Measurements from ENCODE around the gene ANO2.
"Not testable (repeated sequence)": the region's sequence is repeated elsewhere in the genome, so short reads cannot be mapped to it uniquely, and the experiment has no call there.

ANO2 gene

DNA sequence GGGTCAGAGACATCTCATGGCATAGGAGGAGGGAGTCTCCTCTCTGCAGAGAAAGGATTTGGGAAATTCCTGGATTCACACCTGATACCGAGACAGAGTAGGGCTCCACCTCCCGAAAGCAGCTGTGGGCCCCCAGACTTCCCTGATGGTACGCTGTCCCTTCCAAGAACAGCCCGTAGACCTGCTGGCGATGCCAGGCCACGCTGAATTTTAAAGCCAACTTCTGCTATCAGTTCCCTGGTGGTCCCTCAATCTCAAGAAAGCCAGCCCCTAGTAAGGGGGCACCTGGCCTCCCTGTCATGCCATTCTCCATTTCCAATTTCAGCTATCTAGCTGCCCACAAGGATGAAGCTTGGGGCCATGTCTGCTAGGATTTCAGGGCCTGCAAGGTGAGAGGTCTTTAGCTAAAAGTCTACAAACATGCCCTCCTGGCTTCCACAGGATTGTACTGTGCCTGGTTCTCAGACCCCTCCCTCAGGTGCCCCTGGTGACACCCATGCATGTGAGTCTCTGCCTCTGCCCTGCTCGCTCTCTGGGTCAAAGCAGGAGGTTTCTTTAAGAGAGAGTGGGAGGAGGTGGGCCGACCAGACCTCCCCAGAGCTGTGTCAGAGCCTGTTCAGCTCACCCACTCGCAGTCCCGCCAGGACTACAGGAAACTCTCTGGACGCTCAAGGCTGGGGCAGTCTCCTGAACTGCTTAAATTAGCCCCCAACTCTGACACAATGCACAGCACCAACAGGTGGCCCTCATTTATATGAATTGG lies 30.5 kb downstream of the ANO2 start:
- DNase-seq: no peak

GRCh38 chr12:5913387-5913786 lies 31.7 kb downstream of the ANO2 start:
- no peak for DNase-seq

DNA sequence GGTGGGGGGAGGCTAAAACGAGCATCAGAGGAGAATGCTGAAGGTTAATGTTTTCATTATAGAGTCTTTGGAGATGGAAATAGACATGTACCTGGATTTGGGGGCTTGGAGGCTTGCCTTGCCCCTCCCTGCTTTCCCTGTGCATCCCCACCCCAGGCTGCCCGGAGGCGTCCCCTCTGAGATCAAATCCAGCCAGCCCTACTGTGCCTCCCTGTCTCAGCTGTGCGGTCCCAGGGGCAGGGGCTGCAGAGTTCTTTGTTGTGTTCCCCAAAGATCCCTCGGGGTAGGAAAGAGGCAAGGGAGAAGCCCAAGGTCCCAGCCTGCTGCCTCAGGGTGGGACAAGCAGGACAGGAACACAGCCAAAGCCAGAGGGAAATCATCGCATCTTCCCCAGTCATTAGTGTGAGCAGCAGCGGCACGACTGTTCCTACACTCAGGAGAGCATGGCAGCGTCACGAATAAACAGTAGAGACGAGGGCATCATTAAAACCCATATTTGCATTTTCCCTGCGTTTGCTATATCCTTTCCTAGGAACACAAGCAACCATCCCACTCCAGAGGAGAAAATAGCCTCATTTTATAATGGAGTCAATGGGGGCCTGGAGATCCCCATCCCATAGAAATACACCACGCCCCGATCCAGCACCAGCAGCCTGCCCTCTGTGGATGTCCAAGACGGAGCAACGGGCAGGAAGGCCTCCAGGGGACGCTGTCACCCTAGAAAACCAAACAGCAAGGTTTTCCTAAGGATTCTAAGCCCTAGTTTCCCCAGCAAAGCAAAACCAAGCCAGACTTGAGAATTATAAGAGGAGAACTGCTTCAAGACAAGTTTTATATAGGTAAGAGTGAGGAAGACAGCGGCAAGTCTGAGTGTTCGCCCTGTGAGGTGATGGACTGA lies 32.4 kb downstream of the ANO2 start:
- no peak for DNase-seq

DNA sequence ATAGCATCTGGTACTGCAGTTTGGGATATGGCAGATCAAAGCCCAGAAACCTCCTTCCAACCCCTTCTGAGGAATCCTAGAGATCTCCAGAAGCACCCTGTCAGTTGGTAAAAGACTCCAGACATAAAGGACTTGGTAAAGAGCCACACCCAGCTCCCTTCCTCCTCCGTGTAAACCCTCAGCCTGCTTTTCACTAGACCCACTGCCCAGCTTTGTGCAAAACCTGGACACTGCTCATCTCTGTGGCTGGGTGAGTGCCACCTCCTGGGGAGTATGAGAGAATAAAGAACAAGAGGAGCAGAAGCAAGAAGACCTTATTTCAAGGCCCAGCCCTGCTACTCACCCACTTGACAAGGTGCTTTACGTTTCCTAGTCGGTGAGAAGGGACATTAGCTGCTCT lies 33.0 kb downstream of the ANO2 start:
- DNase-seq: no peak

DNA sequence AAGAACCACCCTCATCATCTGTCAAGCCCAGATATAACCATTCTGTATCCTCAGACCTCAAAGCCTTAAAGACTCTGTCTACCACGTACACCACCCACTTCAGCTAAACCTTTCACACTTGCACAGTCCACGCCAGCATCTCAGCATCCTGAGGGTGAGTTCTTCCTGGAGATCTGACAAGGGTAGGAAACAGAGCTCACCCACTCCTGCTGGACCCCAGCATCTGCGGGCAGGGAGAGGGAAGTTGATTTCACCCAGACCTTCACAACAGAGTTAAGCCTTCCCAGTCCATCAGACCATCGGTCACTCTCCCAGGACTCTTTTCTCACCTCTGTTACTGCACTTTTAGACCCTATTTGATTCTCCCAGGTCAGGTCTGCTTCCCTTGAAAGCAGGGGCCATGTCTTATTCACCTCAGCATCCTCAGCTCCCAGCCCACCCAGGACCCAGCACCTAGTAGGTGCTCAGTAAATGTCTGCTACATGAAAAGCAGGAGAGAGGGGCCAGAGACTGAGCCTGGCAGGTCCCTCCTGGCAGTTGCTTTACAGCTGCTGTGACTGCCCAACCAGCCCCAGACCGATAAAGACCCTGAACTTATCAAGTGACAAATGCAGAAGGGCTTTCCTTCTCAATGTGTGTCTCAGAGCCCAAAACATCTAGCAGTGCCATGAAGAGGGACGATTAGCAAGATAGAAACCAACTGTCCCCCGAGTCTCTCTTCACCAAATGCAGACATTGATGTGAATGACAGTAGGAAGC lies 34.1 kb downstream of the ANO2 start:
- no peak for DNase-seq

GRCh38 chr12:5909560-5909959 lies 35.5 kb downstream of the ANO2 start:
- no peak for DNase-seq

GRCh38 chr12:5908251-5908650 lies 36.8 kb downstream of the ANO2 start:
- DNase-seq: no peak

DNA sequence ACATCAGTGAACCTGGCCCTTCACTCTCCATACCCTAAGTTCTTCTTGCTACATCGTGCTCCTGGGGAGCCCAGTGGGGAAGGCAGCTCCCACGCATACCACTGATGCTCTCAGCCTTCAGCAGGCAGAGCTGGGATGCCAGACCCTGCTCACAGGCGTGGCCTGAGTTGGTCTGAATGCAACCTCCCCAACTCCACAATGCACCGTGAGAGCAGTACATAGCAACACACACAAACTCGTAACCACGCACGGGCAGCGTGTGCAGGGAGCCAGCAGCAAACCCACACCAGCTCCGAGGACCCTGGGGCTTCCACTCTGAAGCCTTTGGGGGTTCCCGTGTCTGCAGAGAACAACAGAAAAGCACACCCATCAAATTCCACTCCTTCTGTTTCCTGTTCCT lies 37.3 kb downstream of the ANO2 start:
- no peak for DNase-seq

- no peak for DNase-seq
Measured at GRCh38 chr12:5905757-5906156, 39.3 kb downstream of the ANO2 start.

DNA sequence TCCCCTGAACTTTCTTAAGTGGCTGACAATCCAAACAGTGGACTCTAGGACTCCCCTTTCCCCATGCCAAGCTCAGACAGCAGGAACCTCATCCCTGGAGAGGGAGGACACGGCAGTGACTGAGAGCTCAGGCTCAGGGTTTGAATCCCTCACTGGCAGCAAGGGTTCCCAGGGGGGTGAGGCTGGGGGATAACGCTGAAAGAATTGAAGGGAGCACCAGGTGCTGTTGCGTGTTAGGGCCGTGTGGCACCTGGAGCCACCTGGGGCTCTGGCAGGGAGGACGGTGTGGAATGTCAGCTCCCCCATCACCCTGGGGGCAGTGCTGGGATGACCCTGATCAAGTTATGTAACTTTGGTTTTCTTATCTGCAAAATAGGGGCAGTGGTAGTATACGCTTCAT lies 40.1 kb downstream of the ANO2 start:
- no peak for DNase-seq

GRCh38 chr12:5904441-5904840 lies 40.6 kb downstream of the ANO2 start:
- no peak for DNase-seq

DNA sequence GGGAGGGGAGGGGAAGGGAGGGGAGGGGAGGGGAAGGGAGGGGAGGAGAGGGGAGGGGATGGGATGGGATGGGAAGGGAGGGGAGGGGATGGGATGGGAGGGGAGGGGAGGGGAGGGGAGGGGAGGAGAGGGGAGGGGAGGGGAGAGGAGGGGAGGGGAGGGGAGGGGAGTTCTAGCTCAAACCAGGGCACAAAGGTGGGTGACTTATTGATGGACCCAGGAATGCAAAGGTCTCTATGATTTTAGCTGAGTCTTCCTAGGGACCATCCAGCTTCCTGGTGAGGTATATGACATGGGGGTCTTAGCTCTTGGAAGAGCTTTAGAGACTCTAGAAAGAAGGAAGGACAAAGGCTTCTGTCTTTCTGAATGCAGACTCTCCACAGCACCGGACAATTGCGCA lies 42.3 kb downstream of the ANO2 start:
- DNase-seq: no peak

GRCh38 chr12:5901416-5901815 lies 43.6 kb downstream of the ANO2 start:
- no peak for DNase-seq

DNA sequence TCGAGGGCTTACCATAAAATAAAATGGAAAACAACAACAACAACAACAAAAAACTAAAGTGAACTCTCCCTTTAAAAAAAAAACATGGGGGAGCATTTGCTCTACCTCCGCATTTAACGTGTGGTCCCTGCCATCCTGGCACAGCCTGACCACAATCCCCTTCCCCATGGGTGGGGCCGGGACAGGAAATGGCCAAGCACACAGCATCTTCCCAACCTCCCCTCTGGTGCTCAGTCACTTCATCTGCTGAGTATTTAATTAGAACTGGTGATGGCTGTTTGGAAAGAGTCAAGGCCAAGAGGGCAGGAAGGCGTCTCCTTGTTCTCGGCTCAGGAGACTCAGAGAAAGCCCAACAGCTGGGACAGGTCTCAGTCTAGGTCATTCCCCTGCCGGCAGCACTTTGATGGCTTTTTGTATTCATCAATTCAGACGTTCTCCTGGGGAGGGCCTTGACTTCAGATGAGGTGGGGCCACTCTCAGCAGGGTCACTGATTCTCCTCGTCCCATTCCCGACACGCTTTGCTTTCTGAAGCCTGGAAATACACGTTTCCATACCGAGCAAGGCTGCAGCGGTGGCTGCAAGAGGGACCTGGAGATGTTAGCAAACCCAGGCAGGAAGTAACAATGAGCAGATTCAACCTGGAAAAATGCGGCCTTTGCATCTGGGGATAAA lies 44.4 kb downstream of the ANO2 start:
- DNase-seq: no peak

GRCh38 chr12:5900076-5900475 lies 45.0 kb downstream of the ANO2 start:
- no peak for DNase-seq

DNA sequence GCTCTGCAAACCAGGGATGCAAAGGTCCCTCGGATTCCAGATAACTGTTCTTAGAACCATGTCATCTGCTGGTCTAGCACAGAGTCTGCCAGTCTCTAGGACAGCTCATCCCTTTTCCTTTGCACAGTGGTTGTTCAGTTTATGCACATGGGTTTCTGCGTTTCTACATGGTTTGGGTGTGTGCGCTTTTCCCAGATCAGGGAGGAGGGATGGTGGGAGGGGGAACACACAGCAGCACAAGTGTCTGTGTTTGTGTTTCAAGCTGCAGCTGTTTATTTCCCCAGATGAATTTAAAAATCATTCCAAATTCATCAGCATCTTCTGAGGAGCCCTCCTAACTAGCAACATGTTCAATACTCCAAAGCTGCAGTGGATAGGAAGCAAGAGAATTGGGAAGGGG lies 45.4 kb downstream of the ANO2 start:
- no peak for DNase-seq

- no peak for DNase-seq
Measured at GRCh38 chr12:5898874-5899273, 46.2 kb downstream of the ANO2 start.

GRCh38 chr12:5889381-5890047 lies 55.5 kb downstream of the ANO2 start:
- no peak for DNase-seq

- DNase-seq: no peak
Measured at GRCh38 chr12:5888816-5889315, 56.2 kb downstream of the ANO2 start.

DNA sequence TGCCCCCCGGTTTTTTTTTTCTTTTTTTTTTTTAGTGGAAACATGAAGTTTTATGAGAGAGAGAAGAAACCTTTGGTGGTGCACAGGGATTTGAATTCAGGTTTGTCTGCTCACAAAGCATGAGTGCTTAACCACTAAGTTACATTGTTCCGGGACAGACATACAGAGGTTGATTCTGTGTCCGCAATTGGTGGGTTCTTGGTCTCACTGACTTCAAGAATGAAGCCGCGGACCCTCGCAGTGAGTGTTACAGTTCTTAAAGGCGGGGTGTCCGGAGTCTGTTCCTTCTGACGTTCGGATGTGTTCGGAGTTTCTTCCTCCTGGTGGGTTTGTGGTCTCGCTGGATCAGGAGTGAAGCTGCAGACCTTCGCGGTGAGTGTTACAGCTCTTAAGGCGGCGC lies 57.2 kb downstream of the ANO2 start:
- not testable (repeated sequence) for DNase-seq

GRCh38 chr12:5884866-5885265 lies 60.2 kb downstream of the ANO2 start:
- no peak for DNase-seq

GRCh38 chr12:5884285-5884684 lies 60.8 kb downstream of the ANO2 start:
- no peak for DNase-seq
